Ovary (tissue), 3 donors: ENCODE measurements around the gene PTGER1.

ENCODE experiments used
- CTCF ChIP-seq, 3 donors: fragments of 450-650 bp in 2 of 3; fragments of 200-600 bp in 1 of 3; IDR thresholded peaks; one replicate each; pipeline versions ENCODE4 v1.5.1 to v1.8.0; 2016 to 2022; ENCODE audit warnings: antibody characterized with exemption in 3 of 3, mild to moderate bottlenecking in 1 of 3
- EP300 ChIP-seq: sonication (generic); formaldehyde crosslinking; IDR thresholded peaks from one replicate; pipeline ENCODE4 v1.6.1; 2017; ENCODE audit warnings: antibody characterized with exemption
- donor health status: DM: no; HTN: no; CAD: no.

DNA sequence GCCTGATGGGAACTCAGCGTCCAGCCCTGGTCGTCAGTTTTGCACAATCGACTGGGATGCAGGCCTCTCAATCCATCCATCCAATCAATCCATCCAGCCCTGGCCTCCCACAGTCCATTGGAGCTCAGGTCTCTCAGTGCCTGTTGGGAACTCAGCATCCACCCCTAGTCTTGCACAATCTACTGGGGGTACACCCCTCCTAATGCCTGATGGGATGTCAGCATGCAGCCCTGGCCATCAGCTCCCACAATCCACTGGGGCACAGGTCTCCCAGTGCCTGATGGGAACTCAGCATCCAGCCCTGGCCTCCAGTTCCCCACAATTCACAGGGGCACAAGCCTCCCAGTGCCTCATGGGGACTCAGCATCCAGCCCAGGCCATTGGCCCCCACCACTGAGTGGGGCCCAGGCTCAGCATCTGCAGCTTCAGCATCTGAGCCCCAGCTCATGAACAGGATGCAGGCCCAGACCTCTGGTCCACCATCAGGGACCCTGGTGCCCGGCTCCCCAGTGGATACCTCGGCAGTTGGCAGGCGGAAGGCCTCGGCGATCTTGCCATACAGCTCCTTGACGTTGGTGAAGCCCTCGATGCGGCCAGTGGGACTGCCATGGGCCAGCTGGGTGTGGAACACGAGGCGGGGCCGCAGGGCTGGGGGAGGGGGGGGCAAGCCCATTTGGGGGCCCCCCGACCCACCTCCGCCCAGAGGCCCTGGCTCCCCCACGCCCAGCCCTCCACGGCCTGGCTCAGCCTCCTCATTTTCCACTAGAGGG, 7.2 kb upstream of the PTGER1 start:
- TF ChIP-seq CTCF (IDR thresholded peaks at IDR 0.05) (no peak), EP300 (no peak)
